HG03520 (cell line): Measurements from ENCODE around the gene DOK5.

Experiments
- ATAC-seq: cut with Tn5 transposase; IDR thresholded peaks from one replicate; pipeline ENCODE4 v1.9.1; 2021; ENCODE audit warnings: mild to moderate bottlenecking, moderate library complexity; ENCODE audit not compliant: unreplicated experiment

Gene DOK5

DNA sequence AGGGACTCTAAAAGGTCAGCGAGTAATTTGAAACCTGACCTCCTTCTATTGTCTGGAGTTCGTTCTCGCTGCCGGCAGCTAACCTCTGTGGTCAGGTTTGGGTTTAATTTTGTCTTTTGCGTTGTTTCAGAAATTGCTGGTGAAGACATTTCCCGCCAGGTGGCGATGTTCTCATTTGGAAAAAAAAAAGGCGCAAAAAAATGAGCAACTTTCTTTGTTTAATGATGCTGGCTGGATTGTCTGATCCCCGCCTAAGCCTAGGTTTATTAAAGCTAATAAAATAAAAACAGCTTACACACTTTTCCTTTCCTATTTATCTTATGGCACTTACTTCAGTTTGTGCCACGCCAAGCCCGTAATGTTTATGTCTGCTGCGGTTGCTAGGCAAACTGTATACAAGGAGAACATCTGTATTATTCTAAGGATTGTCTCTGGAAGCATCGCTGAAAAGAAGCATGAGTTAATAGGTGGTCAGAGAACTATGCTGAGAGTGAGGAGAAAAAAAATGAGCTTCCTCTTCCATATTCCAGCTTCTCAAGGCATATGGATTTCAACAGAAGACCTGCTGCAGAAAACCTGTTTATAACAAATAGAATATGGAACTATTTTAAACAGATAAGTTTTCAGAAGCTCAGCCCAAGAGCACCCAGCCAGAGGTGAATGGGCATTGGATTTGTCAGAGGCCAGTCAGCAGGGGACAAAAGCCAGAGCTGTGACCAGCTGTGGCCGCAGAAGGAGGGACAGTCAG lies 205.7 kb downstream of the DOK5 start:
- no peak for ATAC-seq

DNA sequence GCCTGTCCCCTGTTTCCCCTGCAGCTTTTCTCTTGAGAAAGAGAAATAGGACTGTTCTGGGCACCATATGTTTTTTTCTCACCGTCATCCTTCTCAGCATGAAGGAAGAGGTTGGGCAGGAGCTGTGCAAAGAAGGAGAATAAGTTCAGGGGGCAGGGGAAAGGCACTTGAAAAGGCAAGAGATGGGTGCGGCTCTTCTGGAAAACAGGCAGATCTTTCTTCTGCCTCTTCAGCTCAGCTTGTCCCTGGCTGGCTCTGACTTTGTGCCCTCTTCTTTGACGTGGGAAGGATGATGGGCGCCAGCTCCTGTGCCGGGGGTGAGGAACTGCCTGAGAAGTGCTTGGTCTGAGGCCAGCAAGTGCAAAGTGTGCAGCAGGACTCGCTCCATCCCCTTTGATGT lies 206.5 kb downstream of the DOK5 start:
- ATAC-seq, result no peak

DNA sequence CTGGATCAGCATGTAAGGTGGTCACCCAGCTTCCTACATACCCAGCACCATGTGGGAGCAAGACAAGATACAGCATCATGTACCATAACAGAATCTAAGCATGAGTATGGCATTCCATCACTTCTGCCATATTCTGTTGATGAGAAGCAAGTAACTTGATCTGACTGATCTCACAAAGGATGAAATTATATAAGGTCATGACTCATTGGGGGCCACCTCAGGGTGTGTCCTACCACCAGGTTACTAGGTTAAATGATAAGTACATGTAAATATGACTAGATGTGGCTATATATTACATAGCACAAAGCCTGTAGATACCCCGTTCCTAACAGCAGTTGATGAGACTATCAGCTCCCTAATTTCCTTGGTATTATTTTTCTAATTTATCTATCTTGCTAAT lies 213.1 kb downstream of the DOK5 start:
- no peak for ATAC-seq

DNA sequence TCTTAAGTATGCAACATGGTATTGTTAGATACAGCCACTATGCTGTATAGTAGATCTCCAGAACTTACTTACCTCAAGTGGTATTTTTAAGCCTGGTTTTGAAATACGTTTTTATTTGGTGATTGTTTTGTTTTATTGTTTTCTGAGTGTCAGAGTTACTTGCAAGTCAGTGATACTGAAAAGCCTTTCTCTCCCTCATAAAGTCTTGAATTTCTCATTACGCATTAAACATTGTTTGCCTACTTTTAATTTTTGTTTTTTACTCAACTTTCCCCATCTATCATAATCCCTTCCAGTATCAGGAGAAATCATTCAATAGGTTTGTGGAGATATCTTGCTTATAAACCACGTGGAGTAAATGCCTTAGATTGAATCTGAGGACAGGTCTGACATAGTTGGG lies 214.9 kb downstream of the DOK5 start:
- ATAC-seq, result no peak

DNA sequence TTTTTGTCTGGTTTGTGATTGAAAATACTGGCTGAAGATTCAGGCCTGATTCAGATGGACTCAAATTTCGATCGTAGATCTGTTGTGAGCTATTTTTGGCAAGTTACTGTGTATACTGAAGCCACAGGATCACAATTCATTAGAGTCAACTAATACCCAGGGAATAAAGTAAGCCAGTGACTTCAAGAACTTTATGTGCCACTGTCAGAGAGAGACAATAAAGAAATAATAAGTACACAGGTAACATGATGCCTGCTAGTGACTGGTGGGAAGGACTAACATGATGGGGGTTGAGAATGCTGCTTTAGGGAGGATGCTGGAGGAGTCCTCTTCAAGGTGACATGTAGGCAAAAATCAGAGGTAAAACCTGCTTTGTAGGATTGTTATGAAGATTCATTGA lies 215.9 kb downstream of the DOK5 start:
- no peak for ATAC-seq

DNA sequence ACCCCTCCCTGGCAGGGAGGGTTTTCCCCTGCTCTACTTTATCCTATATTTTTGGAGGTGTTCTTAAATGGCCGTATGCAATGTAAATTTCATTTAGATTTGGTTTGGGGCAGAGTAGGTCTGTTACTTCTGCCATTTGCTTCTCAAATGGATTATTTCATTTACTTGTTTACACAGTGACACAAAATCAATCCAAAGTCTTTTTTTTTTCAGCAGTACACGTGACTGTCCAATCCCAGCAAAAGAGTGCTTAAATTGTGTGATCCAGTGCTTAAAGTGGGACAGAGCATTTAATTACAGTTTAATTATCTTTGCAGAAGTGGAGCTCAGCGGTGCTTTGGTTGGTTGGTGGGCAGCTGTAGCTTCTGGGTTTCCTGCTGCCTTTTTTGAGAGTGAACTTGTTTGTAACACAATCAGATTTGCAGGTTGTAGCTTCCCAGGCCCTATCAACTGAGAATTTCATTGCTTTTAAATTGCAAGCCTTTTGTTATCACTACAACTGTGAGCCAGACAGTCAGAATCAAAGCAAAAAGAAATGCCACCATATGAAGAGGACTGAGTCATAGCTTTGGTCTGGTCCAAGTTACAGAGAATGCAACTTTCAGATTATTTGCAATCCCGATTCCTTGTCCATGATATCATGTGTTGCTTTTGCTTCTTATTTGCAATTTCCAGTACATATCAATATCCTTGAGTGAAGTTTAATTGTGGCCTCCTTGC lies 216.9 kb downstream of the DOK5 start:
- ATAC-seq, result no peak

DNA sequence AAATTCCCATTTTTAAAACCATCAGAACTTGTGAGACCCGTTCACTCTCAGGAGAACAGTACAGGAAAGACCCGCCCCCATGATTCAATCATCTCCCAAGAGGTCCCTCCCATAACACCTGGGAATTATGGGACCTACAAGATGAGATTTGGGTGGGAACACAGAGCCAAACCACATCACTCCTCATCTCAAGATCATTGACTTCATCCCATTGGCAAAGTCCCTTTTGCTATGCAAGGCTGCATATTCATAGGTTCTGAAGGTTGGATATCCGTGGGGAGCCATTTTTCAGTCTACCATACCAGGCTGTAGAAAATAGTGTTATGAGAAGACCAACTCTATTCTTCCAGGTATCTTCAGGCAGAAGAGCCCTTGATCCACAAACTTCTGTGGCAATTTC lies 219.1 kb downstream of the DOK5 start:
- no peak for ATAC-seq

DNA sequence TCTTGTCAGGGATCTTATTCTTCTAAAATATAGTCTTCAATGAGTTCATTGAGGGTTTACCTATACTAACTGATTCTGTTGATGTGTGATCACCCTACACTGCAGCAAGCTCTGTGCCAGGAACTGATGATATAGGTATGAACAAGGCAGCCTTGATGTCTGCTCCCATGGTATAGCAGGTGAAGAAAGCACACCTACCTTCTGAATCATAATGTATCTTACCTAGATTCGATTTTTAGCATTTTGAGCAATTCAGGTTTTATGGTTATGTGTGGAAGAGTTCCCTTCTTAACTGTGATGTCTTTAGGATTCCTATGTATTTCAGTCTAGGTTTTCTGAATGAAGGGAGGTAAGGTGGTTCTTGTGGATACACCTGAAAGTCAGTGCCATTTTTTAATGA lies 223.0 kb downstream of the DOK5 start:
- ATAC-seq, result no peak
